GM12874 (cell line): ENCODE measurements around the gene DIAPH2.

ENCODE experiments used
- CTCF ChIP-seq: IDR thresholded peaks from 2 replicates; pipeline ENCODE4 v1.5.1; 2011; ENCODE audit warnings: low read depth, mild to moderate bottlenecking, control low read depth, low read length, moderate library complexity; ENCODE audit not compliant: insufficient read depth

The DIAPH2 gene

DNA sequence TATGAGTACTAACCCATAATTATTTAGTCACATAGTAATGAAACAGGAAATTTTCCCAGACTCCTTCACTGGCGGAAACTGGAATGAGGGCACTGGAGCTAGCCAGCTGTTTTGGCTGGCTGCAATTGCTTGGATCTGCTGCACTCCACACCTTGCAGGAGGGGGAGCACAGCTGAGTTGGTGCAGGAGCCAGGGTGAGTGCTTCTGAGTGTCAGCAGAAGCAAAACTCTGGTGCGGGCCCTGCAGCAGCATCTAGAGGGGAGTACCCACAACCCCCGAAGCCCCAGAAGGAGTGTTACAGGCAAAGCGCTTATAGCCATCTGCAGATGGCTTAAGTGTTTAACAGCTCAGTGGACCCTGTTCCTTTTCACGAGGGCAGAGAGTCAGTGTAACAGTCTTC lies 295.1 kb downstream of the DIAPH2 start:
- TF ChIP-seq CTCF, result no peak

- no peak for TF ChIP-seq CTCF
Observed at GRCh38 chrX:96982161-96982560, 297.5 kb downstream of the DIAPH2 start.

DNA sequence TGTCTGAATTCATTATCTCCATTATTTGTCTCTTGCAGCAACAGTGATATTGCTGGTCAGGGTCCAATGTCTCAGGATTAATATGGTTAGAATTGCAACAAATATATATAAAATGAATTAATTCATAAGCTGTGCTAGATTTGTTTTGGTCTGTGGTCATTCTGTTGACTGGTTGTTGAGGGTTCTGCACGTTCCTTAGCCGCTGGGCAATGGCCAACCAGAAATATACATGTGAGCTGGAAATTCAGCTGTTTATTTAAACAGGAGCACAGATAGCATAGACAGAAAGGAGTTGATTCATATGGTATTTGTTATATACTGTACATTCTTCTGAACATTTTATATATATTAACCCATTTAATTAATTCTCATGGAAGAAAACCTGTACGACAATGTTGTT lies 299.9 kb downstream of the DIAPH2 start:
- no peak for TF ChIP-seq CTCF

DNA sequence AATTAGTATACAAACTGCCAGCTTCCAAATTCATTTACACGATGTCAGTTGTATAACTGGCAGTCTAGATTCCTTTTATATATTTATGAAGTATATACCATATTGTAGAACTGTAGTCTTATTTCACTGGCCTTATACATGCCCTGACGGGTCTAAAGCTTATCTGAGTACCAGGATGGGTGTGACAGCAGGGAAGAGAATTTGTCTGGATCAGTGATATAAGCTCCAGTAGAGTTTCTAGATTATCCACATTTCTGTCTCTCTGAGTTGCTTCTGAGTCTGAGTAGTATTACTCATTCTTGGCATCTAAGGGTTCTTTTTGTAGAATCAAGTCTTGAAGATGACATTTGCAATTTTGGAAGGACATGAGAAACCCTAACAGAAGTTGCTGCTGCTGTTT lies 300.4 kb downstream of the DIAPH2 start:
- TF ChIP-seq CTCF, result no peak

DNA sequence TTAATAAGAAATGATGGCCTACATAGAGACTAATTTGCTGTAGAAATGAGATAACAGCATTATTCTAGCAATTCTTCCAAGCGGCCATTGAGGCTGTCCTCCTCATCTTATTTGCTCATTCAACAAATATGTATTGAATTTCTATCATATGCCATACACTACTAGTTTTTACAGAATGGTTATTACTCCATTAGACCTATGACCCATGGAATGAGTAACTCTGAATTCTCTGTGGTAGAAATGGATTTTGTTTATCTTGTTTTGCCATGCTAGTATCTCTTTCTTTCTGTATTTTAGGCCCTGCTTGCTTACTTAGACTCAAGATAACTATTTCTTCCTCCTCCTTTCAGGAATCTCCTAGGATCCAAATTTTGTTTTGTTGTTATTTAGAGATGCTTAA lies 302.6 kb downstream of the DIAPH2 start:
- TF ChIP-seq CTCF, result no peak

GRCh38 chrX:96989830-96990571 lies 305.4 kb downstream of the DIAPH2 start:
- TF ChIP-seq CTCF, result no peak

- TF ChIP-seq CTCF, result no peak
Observed at GRCh38 chrX:96994093-96994492, 309.5 kb downstream of the DIAPH2 start.
